Fibroblast of lung (primary cell): Measurements from ENCODE around the gene AKAP13. TPM values are rescaled to one million over a fixed set of nuclear protein-coding genes. Genes with fewer than 3 reads are reported as not detected.
A peak's percentile ranks its signal among the peaks of the same experiment; 100 is the strongest.

Source experiments
- DNase-seq, 2 donors: peaks; one replicate each; pipeline versions ENCODE4 v3.0.0 to v3.0.0-alpha.2; 2010; ENCODE audit warnings: low read depth in 2 of 2
- H2AFZ ChIP-seq: 2 replicates; pipeline ENCODE4 v1.5.1; 2012; ENCODE audit warnings: low read length, control low read depth, inconsistent platforms
- H3K27ac ChIP-seq: 2 replicates; pipeline ENCODE4 v1.5.1; 2011; ENCODE audit warnings: low read length, control low read depth; ENCODE audit not compliant: insufficient read depth
- H3K27me3 ChIP-seq: 2 replicates; pipeline ENCODE4 v1.5.1; 2011; ENCODE audit warnings: mild to moderate bottlenecking, low read length; ENCODE audit not compliant: control insufficient read depth, insufficient read depth
- H3K36me3 ChIP-seq: 2 replicates; pipeline ENCODE4 v1.5.1; 2011; ENCODE audit warnings: low read length; ENCODE audit not compliant: control insufficient read depth, insufficient read depth
- H3K4me1 ChIP-seq: 2 replicates; pipeline ENCODE4 v1.5.1; 2011; ENCODE audit warnings: low read length; ENCODE audit not compliant: control insufficient read depth, insufficient read depth; ENCODE audit errors: extremely low read depth
- H3K4me2 ChIP-seq: 2 replicates; pipeline ENCODE4 v1.5.1; 2011; ENCODE audit warnings: low read length, control low read depth; ENCODE audit not compliant: insufficient read depth; ENCODE audit errors: extremely low read depth
- H3K4me3 ChIP-seq, 4 experiments: fragments of 200-600 bp in 1 of 4; sonication (generic) in 1 of 4; replicated peaks in 1 of 4; 2 replicates each; pipeline ENCODE4 v1.5.1; 2011 to 2016; ENCODE audit warnings: low read length in 4 of 4, low read depth in 3 of 4, mild to moderate bottlenecking in 3 of 4, control low read depth in 2 of 4, inconsistent platforms in 1 of 4, mixed read lengths in 1 of 4; ENCODE audit not compliant: insufficient read depth in 1 of 4; ENCODE audit errors: control extremely low read depth in 1 of 4
- H3K79me2 ChIP-seq: 2 replicates; pipeline ENCODE4 v1.5.1; 2012; ENCODE audit warnings: mild to moderate bottlenecking, low read length, inconsistent platforms; ENCODE audit not compliant: control insufficient read depth, insufficient read depth
- H3K9ac ChIP-seq: 2 replicates; pipeline ENCODE4 v1.5.1; 2011; ENCODE audit warnings: mild to moderate bottlenecking, low read length, control low read depth; ENCODE audit not compliant: insufficient read depth
- H3K9me3 ChIP-seq: 2 replicates; pipeline ENCODE4 v1.5.1; 2012; ENCODE audit warnings: low read depth, low read length; ENCODE audit not compliant: control insufficient read depth, insufficient read depth
- H4K20me1 ChIP-seq: 2 replicates; pipeline ENCODE4 v1.5.1; 2011; ENCODE audit warnings: low read length; ENCODE audit not compliant: control insufficient read depth, insufficient read depth; ENCODE audit errors: extremely low read depth
- EZH2 ChIP-seq: IDR thresholded peaks from 2 replicates; pipeline ENCODE4 v1.5.1; 2012; ENCODE audit warnings: low read length, control low read depth, mild to moderate bottlenecking; ENCODE audit errors: missing control alignments
- polyA plus RNA-seq, 2 donors: library from polyadenylated mRNA; depleted of rRNA in 1 of 2; stranded (reverse) in 1 of 2; unstranded in 1 of 2; fragments of >200 nt; gene quantifications; 2 replicates each; pipeline ENCODE4 v1.2.1, GENCODE V29; 2011 to 2012; ENCODE audit warnings: missing spikeins in 1 of 2
- total RNA-seq: library from RNA; depleted of rRNA; stranded (reverse); fragments of >200 nt; gene quantifications from 2 replicates; pipeline ENCODE4 v1.2.1, GENCODE V29; 2014
- TF ChIP-seq, protein P1 (sequence below), 2 donors: IDR thresholded peaks in 1 of 2; conservative IDR thresholded peaks in 1 of 2; 1 replicate in 1 of 2; 2 replicates in 1 of 2; pipeline ENCODE4 v1.5.1; 2011 to 2012; ENCODE audit warnings: low read length in 2 of 2, control low read depth in 1 of 2, inconsistent platforms in 1 of 2, low read depth in 1 of 2, mild to moderate bottlenecking in 1 of 2

The AKAP13 gene
- total and polyA plus RNA-seq, 2 donors (not counting 1 experiment from before 2014, with no cell fraction given), result 8.3 to 68.4 TPM

DNA sequence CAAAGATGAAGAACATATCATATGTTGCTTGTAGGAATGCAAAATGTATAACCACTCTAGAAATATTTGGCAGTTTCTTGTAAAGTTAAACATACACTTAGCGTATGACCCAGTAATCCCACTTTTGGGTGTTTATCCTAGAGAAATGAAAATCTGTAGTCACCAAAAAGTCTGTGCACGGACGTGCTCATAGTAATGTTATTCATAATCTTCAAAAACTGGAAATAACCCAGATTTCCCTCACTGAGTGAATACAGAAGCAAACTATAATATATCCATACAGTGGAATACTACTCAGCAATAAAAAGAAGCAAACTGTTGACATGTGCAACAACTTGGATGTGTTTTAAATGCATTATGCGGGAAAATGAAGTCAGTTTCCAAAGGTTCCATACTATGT is 155.9 kb downstream of the AKAP13 start:
- no peak for TF ChIP-seq EZH2
- TF ChIP-seq, protein P1, sequence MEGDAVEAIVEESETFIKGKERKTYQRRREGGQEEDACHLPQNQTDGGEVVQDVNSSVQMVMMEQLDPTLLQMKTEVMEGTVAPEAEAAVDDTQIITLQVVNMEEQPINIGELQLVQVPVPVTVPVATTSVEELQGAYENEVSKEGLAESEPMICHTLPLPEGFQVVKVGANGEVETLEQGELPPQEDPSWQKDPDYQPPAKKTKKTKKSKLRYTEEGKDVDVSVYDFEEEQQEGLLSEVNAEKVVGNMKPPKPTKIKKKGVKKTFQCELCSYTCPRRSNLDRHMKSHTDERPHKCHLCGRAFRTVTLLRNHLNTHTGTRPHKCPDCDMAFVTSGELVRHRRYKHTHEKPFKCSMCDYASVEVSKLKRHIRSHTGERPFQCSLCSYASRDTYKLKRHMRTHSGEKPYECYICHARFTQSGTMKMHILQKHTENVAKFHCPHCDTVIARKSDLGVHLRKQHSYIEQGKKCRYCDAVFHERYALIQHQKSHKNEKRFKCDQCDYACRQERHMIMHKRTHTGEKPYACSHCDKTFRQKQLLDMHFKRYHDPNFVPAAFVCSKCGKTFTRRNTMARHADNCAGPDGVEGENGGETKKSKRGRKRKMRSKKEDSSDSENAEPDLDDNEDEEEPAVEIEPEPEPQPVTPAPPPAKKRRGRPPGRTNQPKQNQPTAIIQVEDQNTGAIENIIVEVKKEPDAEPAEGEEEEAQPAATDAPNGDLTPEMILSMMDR (conservative IDR thresholded peaks at IDR 0.05 in 1 of 2, IDR thresholded peaks at IDR 0.05 in 1 of 2; ENCODE audit: low read depth in 1 of 2, low read length in 2 of 2), result no peak
- no peaks in the 10 kb centered on the region for H3K36me3 ChIP-seq
- H3K4me3 ChIP-seq, result no peak overlapping the region
- no peak overlapping the region for H3K27ac ChIP-seq
- no peak overlapping the region for H3K4me2 ChIP-seq
- peak in 1 of 2 donors; percentile 36 for DNase-seq
- H3K4me1 ChIP-seq, result no peaks in the 10 kb centered on the region
- H3K27me3 ChIP-seq, result no peaks in the 10 kb centered on the region
- no peak overlapping the region for H3K9ac ChIP-seq
- no peak overlapping the region for H2AFZ ChIP-seq
- peaks cover 2% of the 10 kb centered on the region for H4K20me1 ChIP-seq
- H3K9me3 ChIP-seq, result no peaks in the 10 kb centered on the region
- H3K79me2 ChIP-seq, result no peaks in the 10 kb centered on the region

DNA sequence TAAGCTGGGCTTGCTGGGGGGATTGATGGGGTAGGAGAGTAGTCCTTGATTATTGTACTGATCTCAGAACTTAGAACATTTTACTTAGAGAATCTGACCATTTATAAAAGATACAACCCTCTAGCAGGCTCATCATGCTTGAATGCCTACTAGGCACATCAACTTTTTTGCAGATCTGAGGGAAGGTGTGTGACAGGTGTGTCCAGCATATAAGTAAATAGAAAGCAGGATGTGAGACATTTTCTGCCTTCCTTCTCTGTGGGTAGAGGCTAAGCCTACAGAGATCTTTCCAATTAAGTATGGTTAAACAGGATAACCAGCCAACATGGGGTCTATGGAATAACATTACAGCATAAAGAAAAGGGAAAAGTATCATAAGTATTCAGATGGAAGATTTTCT is 159.1 kb downstream of the AKAP13 start:
- no peak overlapping the region for H2AFZ ChIP-seq
- no peak overlapping the region for H3K27ac ChIP-seq
- H3K4me3 ChIP-seq, result no peak overlapping the region
- H3K4me2 ChIP-seq, result no peak overlapping the region
- H3K4me1 ChIP-seq, result peaks cover 4% of the 10 kb centered on the region
- no peaks in the 10 kb centered on the region for H3K9me3 ChIP-seq
- H3K27me3 ChIP-seq, result no peaks in the 10 kb centered on the region
- DNase-seq, result no peak
- TF ChIP-seq, protein P1 (conservative IDR thresholded peaks at IDR 0.05 in 1 of 2, IDR thresholded peaks at IDR 0.05 in 1 of 2; ENCODE audit: low read depth in 1 of 2, low read length in 2 of 2), result no peak
- no peak for TF ChIP-seq EZH2
- H3K36me3 ChIP-seq, result no peaks in the 10 kb centered on the region
- no peaks in the 10 kb centered on the region for H3K79me2 ChIP-seq
- no peak overlapping the region for H3K9ac ChIP-seq
- H4K20me1 ChIP-seq, result peaks cover 2% of the 10 kb centered on the region

DNA sequence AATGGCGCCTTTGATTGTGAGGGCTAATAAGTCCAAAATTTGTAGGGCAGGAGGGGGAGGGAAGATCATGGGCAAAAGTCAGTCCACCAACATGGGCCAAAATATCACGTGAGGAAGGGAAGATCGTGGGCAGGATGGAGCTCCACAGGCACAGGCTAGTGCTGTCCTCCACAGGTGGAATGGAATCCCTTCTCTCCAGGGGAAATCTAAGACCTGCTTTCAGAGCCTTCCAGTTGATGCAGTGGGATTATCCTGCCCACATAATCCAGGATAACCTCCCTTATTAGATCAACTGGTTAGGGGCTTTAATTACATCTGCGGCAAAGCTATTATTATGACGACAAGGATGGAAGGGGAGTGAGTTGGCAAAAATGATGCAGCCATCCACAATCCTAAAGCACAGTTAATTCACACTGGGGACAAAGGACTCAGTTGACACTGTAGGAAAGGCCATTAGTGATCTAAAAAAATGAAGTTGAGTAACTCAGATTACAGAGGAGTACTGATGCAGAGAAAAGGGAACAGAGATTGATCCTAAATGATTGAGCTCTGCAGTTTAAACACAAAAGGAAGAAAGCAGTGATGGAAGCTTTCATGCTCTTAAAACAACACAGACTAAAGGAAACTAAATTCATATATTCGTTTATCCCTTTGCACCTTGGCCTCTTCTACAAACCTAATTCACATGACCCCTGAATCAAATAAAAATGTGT is 159.8 kb downstream of the AKAP13 start:
- no peak overlapping the region for H3K9ac ChIP-seq
- no peak overlapping the region for H3K4me3 ChIP-seq
- H3K27ac ChIP-seq, result no peak overlapping the region
- H3K27me3 ChIP-seq, result no peaks in the 10 kb centered on the region
- peaks cover 4% of the 10 kb centered on the region for H3K4me1 ChIP-seq
- no peak overlapping the region for H3K4me2 ChIP-seq
- no peaks in the 10 kb centered on the region for H3K36me3 ChIP-seq
- H3K79me2 ChIP-seq, result no peaks in the 10 kb centered on the region
- no peaks in the 10 kb centered on the region for H4K20me1 ChIP-seq
- TF ChIP-seq, protein P1 (conservative IDR thresholded peaks at IDR 0.05 in 1 of 2, IDR thresholded peaks at IDR 0.05 in 1 of 2; ENCODE audit: low read depth in 1 of 2, low read length in 2 of 2), result no peak
- no peak for TF ChIP-seq EZH2
- no peak overlapping the region for H2AFZ ChIP-seq
- no peaks in the 10 kb centered on the region for H3K9me3 ChIP-seq
- DNase-seq, result no peak
